Skeletal muscle tissue (tissue), 4 donors: ENCODE results near the gene HYKK. TPM values are rescaled to one million over a fixed set of nuclear protein-coding genes. Genes with fewer than 3 reads are reported as not detected.
"Not testable (repeated sequence)": the region's sequence is repeated elsewhere in the genome, so short reads cannot be mapped to it uniquely, and the experiment has no call there.

ENCODE experiments used
- H3K27ac ChIP-seq: one replicate; pipeline ENCODE4 v1.7.0; 2013; ENCODE audit warnings: mild to moderate bottlenecking, low read depth, low read length, inconsistent platforms
- H3K27me3 ChIP-seq, 3 donors: one replicate each; pipeline ENCODE4 v1.7.0; 2013; ENCODE audit warnings: low read length in 3 of 3; ENCODE audit not compliant: control insufficient read depth in 3 of 3, insufficient read depth in 3 of 3
- H3K36me3 ChIP-seq, 3 donors: one replicate each; pipeline ENCODE4 v1.7.0; 2013; ENCODE audit warnings: low read length in 3 of 3; ENCODE audit not compliant: control insufficient read depth in 3 of 3, insufficient read depth in 3 of 3
- H3K4me1 ChIP-seq, 3 donors: one replicate each; pipeline ENCODE4 v1.7.0; 2013; ENCODE audit warnings: low read length in 3 of 3, mild to moderate bottlenecking in 3 of 3; ENCODE audit not compliant: control insufficient read depth in 3 of 3, insufficient read depth in 3 of 3
- H3K4me3 ChIP-seq, 3 donors: one replicate each; pipeline ENCODE4 v1.7.0; 2013; ENCODE audit warnings: low read length in 3 of 3
- H3K9ac ChIP-seq, 3 donors: one replicate each; pipeline ENCODE4 v1.7.0; 2013; ENCODE audit warnings: low read length in 3 of 3, mild to moderate bottlenecking in 3 of 3, moderate library complexity in 2 of 3, low read depth in 1 of 3
- H3K9me3 ChIP-seq, 3 donors: one replicate each; pipeline ENCODE4 v1.7.0; 2013; ENCODE audit warnings: low read length in 3 of 3; ENCODE audit not compliant: control insufficient read depth in 3 of 3
- total RNA-seq: library from RNA; depleted of rRNA; stranded (reverse); fragments of >200 nt; gene quantifications from one replicate; pipeline ENCODE4 v1.2.3, GENCODE V29; 2014
- donor health status: Osteomylitis.

HYKK gene
- total RNA-seq, 1 donor from 2014 or later, result 3.7 TPM

GRCh38 chr15:78538358-78538757 is 31.0 kb downstream of the HYKK start:
- Histone ChIP-seq H3K4me1 (peaks cover 14 to 20% (median 19%) of the 10 kb centered on the region in 3 donors), H3K36me3 (peaks cover 7 to 14% (median 7%) of the 10 kb centered on the region in 3 donors), H3K9ac (no peak overlapping the region), H3K27me3 (no peaks in the 10 kb centered on the region), H3K4me3 (no peak overlapping the region), H3K9me3 (no peaks in the 10 kb centered on the region), H3K27ac (no peak overlapping the region)

- Histone ChIP-seq H3K27ac (peak overlapping the region; percentile 96), H3K4me3 (peak overlapping the region; percentile 97 to 100 (median 98)), H3K36me3 (peaks cover 7 to 18% (median 14%) of the 10 kb centered on the region in 3 donors), H3K4me1 (peaks cover 14 to 20% (median 19%) of the 10 kb centered on the region in 3 donors), H3K9ac (peak overlapping the region; percentile 96 to 99 (median 97))
- H3K9me3 ChIP-seq, H3K27me3 ChIP-seq: not testable (repeated sequence)
These were observed 32.2 kb downstream of the HYKK start for GRCh38 chr15:78539464-78540140.

- Histone ChIP-seq H3K36me3 (peaks cover 9 to 23% (median 20%) of the 10 kb centered on the region in 3 donors), H3K27me3 (no peaks in the 10 kb centered on the region), H3K27ac (peak within 1 kb of the TSS; percentile 96), H3K9me3 (no peaks in the 10 kb centered on the region), H3K4me3 (peak within 1 kb of the TSS; percentile 97 to 100 (median 98)), H3K4me1 (peaks cover 14 to 20% (median 19%) of the 10 kb centered on the region in 3 donors), H3K9ac (peak within 1 kb of the TSS; percentile 96 to 99 (median 97))
These were observed 32.9 kb downstream of the HYKK start, which contains the start of gene PSMA4 for GRCh38 chr15:78540141-78540870. Gene PSMA4 (plus strand): TSS chr15:78540444. CDS start chr15:78541928, 1,484 bp downstream.

- Histone ChIP-seq H3K9ac (peak overlapping the region; percentile 93 to 97 (median 96)), H3K27me3 (no peaks in the 10 kb centered on the region), H3K4me3 (peak overlapping the region; percentile 97 to 100 (median 98)), H3K27ac (peak overlapping the region; percentile 96), H3K36me3 (peaks cover 16 to 31% (median 28%) of the 10 kb centered on the region in 3 donors), H3K9me3 (no peaks in the 10 kb centered on the region), H3K4me1 (peaks cover 14 to 20% (median 19%) of the 10 kb centered on the region in 3 donors)
These were observed 33.7 kb downstream of the HYKK start for GRCh38 chr15:78540871-78541743.

GRCh38 chr15:78541744-78542034 is 34.3 kb downstream of the HYKK start:
- Histone ChIP-seq H3K36me3 (peaks cover 22 to 37% (median 32%) of the 10 kb centered on the region in 3 donors), H3K9ac (peak overlapping the region; percentile 93 to 97 (median 96)), H3K4me1 (peaks cover 14 to 20% (median 19%) of the 10 kb centered on the region in 3 donors), H3K27me3 (no peaks in the 10 kb centered on the region), H3K9me3 (no peaks in the 10 kb centered on the region), H3K27ac (peak overlapping the region; percentile 96), H3K4me3 (peak overlapping the region; percentile 97 to 100 (median 98))

- peaks cover 27 to 46% (median 41%) of the 10 kb centered on the region in 3 donors for H3K36me3 ChIP-seq
- H3K9me3 ChIP-seq, result no peaks in the 10 kb centered on the region
- H3K4me3 ChIP-seq, result no peak overlapping the region
- no peak overlapping the region for H3K9ac ChIP-seq
- peaks cover 14 to 20% (median 19%) of the 10 kb centered on the region in 3 donors for H3K4me1 ChIP-seq
- no peak overlapping the region for H3K27ac ChIP-seq
- H3K27me3 ChIP-seq, result no peaks in the 10 kb centered on the region
These were observed 35.3 kb downstream of the HYKK start for GRCh38 chr15:78542647-78543046.

- Histone ChIP-seq H3K4me3 (no peak overlapping the region), H3K27me3 (no peaks in the 10 kb centered on the region), H3K4me1 (no peaks in the 10 kb centered on the region), H3K9me3 (no peaks in the 10 kb centered on the region), H3K27ac (no peak overlapping the region), H3K9ac (no peak overlapping the region), H3K36me3 (peaks cover 38 to 55% (median 54%) of the 10 kb centered on the region in 3 donors)
These were observed 42.8 kb downstream of the HYKK start for GRCh38 chr15:78550194-78550593.

GRCh38 chr15:78550815-78551214 is 43.4 kb downstream of the HYKK start:
- no peaks in the 10 kb centered on the region for H3K27me3 ChIP-seq
- H3K9ac ChIP-seq, result no peak overlapping the region
- no peaks in the 10 kb centered on the region for H3K9me3 ChIP-seq
- H3K4me1 ChIP-seq, result no peaks in the 10 kb centered on the region
- H3K4me3 ChIP-seq, result no peak overlapping the region
- no peak overlapping the region for H3K27ac ChIP-seq
- H3K36me3 ChIP-seq, result peaks cover 33 to 49% (median 48%) of the 10 kb centered on the region in 3 donors

GRCh38 chr15:78551902-78552301 is 44.5 kb downstream of the HYKK start:
- H3K4me1 ChIP-seq, result no peaks in the 10 kb centered on the region
- H3K4me3 ChIP-seq, result no peak overlapping the region
- H3K27me3 ChIP-seq, result no peaks in the 10 kb centered on the region
- peaks cover 23 to 41% (median 37%) of the 10 kb centered on the region in 3 donors for H3K36me3 ChIP-seq
- no peak overlapping the region for H3K9ac ChIP-seq
- H3K9me3 ChIP-seq, result no peaks in the 10 kb centered on the region
- no peak overlapping the region for H3K27ac ChIP-seq
